GM18861 (cell line): ENCODE measurements around the gene CDC37L1.

Experiments
- ATAC-seq: cut with Tn5 transposase; IDR thresholded peaks from one replicate; pipeline ENCODE4 v1.9.1; 2021; ENCODE audit not compliant: unreplicated experiment

Gene CDC37L1

GRCh38 chr9:4668604-4669003 is 10.8 kb upstream of the CDC37L1 start:
- no peak for ATAC-seq

- ATAC-seq: no peak
Measured at GRCh38 chr9:4669890-4670289, 9.5 kb upstream of the CDC37L1 start.

DNA sequence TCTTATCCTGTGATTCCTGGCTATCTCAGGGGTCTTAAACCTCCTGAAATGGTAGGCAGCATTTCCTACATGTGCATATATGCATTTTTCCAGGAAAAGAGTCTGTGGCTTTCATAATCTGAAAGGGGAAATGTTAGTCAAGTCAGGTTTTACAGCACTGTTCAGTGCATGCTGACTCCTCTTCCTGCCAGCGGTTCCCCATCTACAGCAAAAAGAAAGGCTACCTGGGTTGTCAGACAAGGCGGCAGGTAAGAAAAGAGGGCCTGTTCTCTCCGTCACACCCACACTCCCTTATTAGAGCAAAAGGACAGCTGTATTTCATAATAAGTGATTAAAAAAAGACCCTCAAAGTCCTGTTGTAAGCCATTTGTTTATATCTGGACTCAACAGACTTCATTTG is 8.8 kb upstream of the CDC37L1 start:
- no peak for ATAC-seq

DNA sequence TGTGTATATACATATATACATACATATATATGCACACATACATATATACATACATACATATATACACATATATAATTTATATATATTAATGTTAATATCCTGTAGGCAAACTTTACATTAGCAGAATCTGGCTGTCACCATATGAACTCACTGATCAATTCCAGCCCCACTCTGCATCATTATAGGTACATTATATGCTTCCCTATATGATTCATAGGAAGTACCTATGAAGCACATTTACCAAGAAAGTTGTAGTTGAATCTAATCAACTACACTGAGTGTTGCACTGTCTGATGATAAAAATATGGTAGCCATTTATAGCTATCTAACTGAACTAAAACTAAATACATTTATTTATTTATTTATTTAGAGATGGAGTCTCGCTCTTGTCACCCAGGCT is 7.6 kb upstream of the CDC37L1 start:
- ATAC-seq: no peak

DNA sequence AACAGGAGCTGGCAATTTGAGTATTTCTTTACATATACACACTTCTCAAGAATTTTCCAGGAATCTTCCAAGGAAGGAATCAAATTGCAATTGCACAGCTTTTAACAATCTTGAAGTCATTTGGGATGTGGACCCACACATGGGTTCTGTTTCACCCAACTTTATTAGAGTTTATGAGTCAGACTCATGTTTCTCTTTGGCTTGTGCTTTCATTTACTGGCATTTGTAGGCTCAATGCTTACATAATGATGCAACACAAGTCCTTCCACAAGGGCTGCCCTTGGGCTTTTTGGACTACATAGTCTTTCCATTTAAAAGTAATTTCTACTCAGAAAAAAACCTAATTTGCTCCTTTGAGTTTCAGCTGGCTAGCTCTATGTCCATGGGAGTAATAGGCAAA is 4.6 kb upstream of the CDC37L1 start:
- no peak for ATAC-seq

GRCh38 chr9:4677392-4677791 is 2.0 kb upstream of the CDC37L1 start:
- no peak for ATAC-seq

DNA sequence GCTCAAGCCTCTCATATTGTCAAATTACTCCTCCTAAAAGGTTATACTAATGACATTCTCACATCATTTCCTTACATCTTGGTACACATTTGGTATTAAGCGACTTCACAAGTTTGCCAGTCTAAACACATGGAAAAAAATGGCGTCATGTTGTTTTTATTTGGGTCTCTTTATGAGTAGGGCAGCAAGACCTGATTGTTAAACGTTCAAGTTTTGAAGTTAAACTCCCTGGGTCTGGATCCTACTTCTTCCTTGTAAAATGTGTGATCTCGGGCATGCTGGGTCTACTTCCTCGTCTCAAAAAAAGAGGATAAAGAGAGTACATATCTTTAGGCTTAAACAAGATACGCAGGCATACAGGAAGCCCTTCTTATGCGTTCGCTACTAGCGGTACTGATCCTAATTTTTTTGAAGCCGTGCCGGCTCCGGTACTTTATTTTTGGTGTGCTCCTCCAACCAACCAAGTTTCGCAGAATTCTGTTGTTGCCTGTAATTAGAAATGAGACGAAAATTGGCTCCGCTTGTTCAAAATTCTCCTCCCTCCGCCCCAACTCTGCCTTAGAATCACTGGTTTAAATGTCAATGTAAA is 596 bp upstream of the CDC37L1 start:
- peak; percentile 8 for ATAC-seq

DNA sequence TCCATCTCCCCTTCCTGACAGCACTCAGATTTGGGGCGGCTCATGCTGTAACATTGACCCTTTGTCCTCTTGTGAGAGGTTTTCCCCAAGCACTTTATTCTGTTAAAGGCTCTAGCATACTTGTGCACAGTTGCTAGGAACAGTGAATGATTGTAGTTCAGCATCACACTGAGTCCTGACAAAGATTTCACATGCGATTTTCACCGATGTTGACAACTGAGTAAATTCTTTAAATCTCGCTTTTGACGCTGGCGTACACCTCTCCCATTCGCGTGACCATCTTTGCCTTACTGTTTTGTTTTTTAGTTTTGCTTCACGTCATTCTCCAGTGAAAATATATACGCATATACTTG is 780 bp downstream of the CDC37L1 start:
- ATAC-seq: no peak

GRCh38 chr9:4680750-4681149 is 1.4 kb downstream of the CDC37L1 start:
- no peak for ATAC-seq

- ATAC-seq: no peak
Measured at GRCh38 chr9:4684820-4685219, 5.5 kb downstream of the CDC37L1 start.

DNA sequence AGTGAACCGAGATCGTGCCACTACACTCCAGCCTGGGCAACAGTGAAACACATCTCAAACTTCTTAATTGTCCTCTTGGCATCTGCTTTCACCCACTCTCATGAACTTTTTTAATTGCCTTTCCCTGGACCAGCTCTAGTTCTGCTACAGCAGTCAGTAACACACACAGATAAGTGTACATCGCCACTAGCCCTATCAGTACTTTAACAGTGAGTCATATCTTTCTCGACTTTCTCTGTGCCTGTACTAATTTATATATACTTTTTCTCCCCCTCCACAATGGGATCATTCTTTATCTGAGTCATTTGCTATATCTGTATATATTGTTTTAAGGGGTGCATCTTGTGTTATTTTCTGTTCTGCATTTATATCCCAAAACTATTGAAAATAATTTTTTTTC is 6.7 kb downstream of the CDC37L1 start:
- ATAC-seq: no peak

- ATAC-seq: no peak
Measured at GRCh38 chr9:4686584-4686983, 7.2 kb downstream of the CDC37L1 start.

DNA sequence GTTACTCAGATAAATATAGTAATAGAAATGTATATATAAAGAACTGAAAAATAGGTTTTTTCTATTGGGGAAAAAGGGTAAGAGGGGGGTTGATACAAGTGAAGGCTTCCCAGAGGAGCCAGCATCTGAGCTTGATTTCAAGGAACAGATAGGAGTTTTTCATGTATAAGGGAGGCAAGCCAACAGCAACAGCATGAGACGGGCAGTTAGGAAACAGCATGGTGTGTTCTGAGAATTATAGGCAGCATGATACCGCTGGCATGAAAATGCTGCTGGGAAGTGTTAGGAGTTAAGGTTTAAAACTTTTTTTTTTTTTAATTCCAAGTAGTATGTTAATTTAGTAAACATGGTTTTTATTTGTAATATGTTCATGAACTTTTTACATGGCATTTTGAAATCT is 9.7 kb downstream of the CDC37L1 start:
- ATAC-seq: no peak

- no peak for ATAC-seq
Measured at GRCh38 chr9:4689687-4690104, 10.3 kb downstream of the CDC37L1 start.

DNA sequence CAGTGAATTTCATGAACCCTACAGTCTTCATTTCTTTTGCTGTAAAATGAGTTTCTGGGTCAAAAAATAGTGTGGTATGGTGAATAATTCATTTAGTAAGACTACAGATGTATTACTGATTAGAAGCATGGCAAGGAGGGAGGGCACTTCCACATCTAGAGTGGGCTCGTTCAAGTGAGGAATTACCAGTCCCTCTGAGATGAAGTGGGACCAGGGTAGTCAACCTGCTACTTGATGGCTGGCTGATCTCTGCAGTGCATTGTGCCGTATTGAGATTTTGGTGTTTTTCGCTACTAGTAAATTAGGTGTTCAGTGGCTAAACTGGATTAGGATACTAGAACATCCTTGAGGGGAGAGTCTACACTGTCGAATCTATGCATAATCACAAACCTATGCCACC is 10.8 kb downstream of the CDC37L1 start:
- no peak for ATAC-seq

- no peak for ATAC-seq
Measured at GRCh38 chr9:4691795-4692194, 12.4 kb downstream of the CDC37L1 start.

- ATAC-seq: no peak
Measured at GRCh38 chr9:4700091-4700490, 20.7 kb downstream of the CDC37L1 start.

- no peak for ATAC-seq
Measured at GRCh38 chr9:4700932-4701331, 21.6 kb downstream of the CDC37L1 start.

GRCh38 chr9:4701526-4701925 is 22.2 kb downstream of the CDC37L1 start:
- ATAC-seq: no peak

DNA sequence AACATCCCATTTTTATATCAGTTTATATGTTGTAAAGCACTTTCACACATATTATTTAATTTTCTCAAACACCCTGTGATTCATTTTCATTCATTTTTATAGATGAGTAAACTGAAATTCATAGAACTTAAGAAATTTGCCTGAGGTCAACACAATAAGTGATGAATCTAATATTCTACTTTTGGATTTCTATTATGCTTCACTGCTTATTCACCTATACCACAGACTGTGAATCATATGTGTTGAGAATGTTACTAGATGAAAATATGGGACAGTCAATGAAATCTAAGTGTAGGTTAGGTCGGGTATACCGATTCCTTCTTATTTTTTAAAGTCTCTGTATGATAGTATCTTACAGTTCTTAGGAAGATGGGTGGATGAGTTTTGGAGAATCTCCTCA is 24.8 kb downstream of the CDC37L1 start:
- ATAC-seq: no peak

DNA sequence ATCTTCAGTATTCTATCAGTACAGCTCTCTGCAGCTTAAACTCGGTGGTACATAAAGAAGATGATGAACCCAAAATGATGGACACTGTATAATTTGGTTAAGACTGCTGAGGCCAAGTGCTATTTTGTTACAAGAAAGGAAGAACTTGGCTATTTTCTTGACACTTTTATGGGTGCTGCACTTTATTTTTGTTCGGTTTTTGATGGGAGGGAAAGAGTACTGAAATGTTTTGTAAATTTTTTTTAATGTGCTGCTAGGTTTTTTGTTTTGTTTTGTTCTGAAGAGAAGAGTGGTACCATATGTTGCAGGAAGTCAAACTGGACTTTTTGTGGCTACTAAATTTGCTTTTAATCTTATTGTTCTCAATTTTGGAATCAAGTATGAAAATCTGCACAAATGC is 26.7 kb downstream of the CDC37L1 start:
- ATAC-seq: no peak

- no peak for ATAC-seq
Measured at GRCh38 chr9:4706971-4707622, 27.7 kb downstream of the CDC37L1 start.

DNA sequence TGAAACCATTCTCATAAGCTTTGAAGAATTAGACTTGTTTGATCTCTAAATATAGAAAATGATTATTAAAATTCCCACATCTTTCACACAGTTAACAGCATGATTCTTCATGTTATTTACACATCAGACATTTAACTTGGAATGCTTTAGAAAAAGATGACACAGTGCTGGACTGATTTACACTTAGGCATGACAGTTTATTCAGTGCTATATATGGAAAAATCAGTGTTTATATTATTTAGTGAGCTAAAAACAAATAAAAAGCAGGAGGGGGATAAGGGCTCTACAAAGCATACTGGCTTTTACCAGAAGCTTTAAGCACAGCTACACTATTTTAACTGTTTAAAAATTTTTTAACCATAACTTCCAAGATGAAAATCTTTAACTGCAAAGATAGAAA is 30.0 kb downstream of the CDC37L1 start:
- ATAC-seq: no peak
